LNCaP clone FGC (cell line): ENCODE results near the gene TRO.

ENCODE experiments used
- DNase-seq: peaks from one replicate; pipeline ENCODE4 v3.0.0-alpha.2; 2011; ENCODE audit warnings: low read depth
- H3K4me3 ChIP-seq: 2 replicates; pipeline ENCODE4 v1.5.1; 2011; ENCODE audit warnings: mild to moderate bottlenecking, low read depth, low read length, control low read depth
- TF ChIP-seq, protein P1 (sequence below): IDR thresholded peaks from 2 replicates; pipeline ENCODE4 v1.5.1; 2012; ENCODE audit warnings: mild to moderate bottlenecking; ENCODE audit not compliant: control insufficient read depth, insufficient read depth; ENCODE audit errors: extremely low read depth

TRO gene, protein sequence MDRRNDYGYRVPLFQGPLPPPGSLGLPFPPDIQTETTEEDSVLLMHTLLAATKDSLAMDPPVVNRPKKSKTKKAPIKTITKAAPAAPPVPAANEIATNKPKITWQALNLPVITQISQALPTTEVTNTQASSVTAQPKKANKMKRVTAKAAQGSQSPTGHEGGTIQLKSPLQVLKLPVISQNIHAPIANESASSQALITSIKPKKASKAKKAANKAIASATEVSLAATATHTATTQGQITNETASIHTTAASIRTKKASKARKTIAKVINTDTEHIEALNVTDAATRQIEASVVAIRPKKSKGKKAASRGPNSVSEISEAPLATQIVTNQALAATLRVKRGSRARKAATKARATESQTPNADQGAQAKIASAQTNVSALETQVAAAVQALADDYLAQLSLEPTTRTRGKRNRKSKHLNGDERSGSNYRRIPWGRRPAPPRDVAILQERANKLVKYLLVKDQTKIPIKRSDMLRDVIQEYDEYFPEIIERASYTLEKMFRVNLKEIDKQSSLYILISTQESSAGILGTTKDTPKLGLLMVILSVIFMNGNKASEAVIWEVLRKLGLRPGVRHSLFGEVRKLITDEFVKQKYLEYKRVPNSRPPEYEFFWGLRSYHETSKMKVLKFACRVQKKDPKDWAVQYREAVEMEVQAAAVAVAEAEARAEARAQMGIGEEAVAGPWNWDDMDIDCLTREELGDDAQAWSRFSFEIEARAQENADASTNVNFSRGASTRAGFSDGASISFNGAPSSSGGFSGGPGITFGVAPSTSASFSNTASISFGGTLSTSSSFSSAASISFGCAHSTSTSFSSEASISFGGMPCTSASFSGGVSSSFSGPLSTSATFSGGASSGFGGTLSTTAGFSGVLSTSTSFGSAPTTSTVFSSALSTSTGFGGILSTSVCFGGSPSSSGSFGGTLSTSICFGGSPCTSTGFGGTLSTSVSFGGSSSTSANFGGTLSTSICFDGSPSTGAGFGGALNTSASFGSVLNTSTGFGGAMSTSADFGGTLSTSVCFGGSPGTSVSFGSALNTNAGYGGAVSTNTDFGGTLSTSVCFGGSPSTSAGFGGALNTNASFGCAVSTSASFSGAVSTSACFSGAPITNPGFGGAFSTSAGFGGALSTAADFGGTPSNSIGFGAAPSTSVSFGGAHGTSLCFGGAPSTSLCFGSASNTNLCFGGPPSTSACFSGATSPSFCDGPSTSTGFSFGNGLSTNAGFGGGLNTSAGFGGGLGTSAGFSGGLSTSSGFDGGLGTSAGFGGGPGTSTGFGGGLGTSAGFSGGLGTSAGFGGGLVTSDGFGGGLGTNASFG (N-terminal part only)

GRCh38 chrX:54920610-54921426 is at the start of gene TRO:
Gene TRO, plus strand, starts transcription at chrX:54920824. Its CDS starts 1,423 bp downstream, at chrX:54922247.
- DNase-seq: no peak

GRCh38 chrX:54885740-54886139 is 34.9 kb upstream of the TRO start:
- DNase-seq: no peak
- H3K4me3 ChIP-seq: no peak overlapping the region
- TF ChIP-seq, protein P1, sequence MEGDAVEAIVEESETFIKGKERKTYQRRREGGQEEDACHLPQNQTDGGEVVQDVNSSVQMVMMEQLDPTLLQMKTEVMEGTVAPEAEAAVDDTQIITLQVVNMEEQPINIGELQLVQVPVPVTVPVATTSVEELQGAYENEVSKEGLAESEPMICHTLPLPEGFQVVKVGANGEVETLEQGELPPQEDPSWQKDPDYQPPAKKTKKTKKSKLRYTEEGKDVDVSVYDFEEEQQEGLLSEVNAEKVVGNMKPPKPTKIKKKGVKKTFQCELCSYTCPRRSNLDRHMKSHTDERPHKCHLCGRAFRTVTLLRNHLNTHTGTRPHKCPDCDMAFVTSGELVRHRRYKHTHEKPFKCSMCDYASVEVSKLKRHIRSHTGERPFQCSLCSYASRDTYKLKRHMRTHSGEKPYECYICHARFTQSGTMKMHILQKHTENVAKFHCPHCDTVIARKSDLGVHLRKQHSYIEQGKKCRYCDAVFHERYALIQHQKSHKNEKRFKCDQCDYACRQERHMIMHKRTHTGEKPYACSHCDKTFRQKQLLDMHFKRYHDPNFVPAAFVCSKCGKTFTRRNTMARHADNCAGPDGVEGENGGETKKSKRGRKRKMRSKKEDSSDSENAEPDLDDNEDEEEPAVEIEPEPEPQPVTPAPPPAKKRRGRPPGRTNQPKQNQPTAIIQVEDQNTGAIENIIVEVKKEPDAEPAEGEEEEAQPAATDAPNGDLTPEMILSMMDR: no peak

More at GRCh38 chrX:54920610-54921426, at the start of gene TRO:
- no peak within 1 kb of the TSS for H3K4me3 ChIP-seq
- TF ChIP-seq, protein P1: no peak

DNA sequence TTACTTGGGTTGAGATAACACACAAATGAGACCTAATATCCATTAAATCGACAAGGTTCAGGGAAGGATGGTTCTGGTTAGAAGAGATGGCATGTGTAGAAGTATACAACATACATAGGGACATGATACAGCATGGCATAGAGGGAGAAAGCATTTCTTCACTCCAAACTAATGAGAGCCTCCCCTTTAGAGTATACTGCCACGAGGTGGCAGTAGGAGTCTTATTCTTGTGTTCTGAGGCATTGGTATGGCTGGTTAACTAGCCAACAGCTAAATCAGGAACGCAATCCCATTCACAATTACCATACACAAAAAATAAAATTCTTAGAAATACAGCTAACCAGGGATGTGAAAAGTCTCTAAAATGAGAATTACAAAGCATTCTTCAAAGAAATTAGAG is 29.1 kb upstream of the TRO start:
- H3K4me3 ChIP-seq: no peak overlapping the region
- peak; percentile 2 for DNase-seq
- TF ChIP-seq, protein P1: peak; percentile 50

DNA sequence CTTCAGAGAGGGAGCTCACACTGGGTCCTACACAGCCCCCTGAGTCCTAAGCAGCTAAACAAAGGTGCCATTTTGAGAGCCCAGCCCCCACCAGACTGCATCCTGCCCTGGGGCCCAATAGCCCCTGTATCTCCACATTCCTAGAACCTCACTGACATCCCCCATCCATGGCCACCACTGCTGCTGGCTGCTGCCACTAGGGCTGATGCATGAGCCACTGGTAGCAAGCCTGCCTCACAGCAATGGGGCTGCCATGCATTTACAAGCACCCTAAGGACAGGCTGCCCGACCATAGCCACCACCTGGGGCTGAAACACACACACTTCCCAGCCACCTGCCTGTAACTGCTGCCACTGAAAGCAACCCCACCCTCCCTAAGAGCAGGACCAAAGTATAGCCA is 26.5 kb upstream of the TRO start:
- H3K4me3 ChIP-seq: no peak overlapping the region
- TF ChIP-seq, protein P1: no peak
- DNase-seq: no peak

DNA sequence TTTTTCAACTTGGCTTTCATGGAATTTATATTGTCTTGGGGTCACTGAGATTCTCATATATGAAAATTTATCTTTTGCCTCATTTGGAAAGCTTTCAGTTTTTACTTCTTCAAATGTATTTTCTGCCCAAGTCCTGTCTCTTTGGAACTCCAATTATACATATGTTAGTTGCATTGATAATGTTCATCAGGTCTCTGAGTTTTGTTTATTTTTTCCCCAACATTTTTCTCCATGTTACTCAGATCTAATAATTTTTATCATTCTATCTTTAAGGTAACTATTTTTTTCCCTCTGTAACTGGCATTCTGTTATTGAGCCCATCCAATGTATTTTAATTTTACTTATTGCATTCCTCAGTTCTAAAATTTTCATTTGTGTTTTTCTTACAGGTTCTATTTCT is 10.7 kb upstream of the TRO start:
- TF ChIP-seq, protein P1: no peak
- H3K4me3 ChIP-seq: no peak overlapping the region
- DNase-seq: no peak

DNA sequence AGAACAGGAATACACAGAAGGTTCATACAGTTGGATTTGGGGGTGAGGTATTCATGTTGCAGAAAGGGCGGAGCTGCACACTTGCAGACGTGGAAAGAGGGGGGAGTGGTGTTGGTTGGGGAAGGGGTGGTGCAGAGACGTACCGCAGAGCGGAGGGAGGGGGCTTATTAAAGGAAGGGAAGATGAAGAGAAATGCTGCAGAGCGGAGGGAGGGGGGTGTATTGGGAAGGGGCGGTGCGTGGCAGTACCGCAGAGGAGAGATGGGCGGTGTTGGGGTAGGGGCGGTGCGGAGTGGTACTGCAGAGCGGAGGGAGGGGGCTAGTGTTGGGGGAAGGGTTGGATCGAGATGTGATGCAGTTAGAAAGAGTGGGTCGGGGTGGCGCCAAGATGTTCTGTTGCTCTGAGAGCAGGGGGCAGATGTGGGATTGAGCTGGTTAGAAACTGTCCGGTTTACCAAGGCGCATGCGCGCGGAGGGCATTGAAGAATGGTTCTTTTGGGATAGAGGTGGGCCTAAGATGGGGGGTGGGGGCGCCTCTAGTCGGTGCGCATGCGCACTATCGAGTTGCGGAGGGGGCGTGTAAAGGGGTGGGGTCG is 900 bp downstream of the TRO start:
- H3K4me3 ChIP-seq: no peak overlapping the region
- no peak for DNase-seq
- TF ChIP-seq, protein P1: no peak
